Prostate gland (tissue), 2 donors: ENCODE data around the gene RABEPK.

Source experiments
- CTCF ChIP-seq, 4 experiments: fragments of 200-600 bp in 2 of 4; fragments of 450-650 bp in 2 of 4; sonication (generic) in 2 of 4; IDR thresholded peaks; 1 replicate in 3 of 4; 2 replicates in 1 of 4; pipeline ENCODE4 v1.5.1; 2016 to 2019; ENCODE audit warnings: antibody characterized with exemption in 4 of 4, mild to moderate bottlenecking in 2 of 4, moderate library complexity in 2 of 4
- POLR2AphosphoS5 ChIP-seq: sonication (generic); formaldehyde crosslinking; IDR thresholded peaks from one replicate; pipeline ENCODE4 v1.6.1; 2017; ENCODE audit warnings: antibody characterized with exemption

- TF ChIP-seq CTCF (IDR thresholded peaks at IDR 0.05): no peak
- TF ChIP-seq POLR2AphosphoS5: no peak
Measured at GRCh38 chr9:125183054-125183453, 17.3 kb upstream of the RABEPK start.
